ENCODE data around the gene TSPO2. TPM values are rescaled to one million over a fixed set of nuclear protein-coding genes. Genes with fewer than 3 reads are reported as not detected.

The TSPO2 gene
- total and polyA plus RNA-seq, 2 of the 13 experiments (the other 11 are each of a cell fraction or from before 2014, with no cell fraction given), result 0.55 TPM; not detected in 1

DNA sequence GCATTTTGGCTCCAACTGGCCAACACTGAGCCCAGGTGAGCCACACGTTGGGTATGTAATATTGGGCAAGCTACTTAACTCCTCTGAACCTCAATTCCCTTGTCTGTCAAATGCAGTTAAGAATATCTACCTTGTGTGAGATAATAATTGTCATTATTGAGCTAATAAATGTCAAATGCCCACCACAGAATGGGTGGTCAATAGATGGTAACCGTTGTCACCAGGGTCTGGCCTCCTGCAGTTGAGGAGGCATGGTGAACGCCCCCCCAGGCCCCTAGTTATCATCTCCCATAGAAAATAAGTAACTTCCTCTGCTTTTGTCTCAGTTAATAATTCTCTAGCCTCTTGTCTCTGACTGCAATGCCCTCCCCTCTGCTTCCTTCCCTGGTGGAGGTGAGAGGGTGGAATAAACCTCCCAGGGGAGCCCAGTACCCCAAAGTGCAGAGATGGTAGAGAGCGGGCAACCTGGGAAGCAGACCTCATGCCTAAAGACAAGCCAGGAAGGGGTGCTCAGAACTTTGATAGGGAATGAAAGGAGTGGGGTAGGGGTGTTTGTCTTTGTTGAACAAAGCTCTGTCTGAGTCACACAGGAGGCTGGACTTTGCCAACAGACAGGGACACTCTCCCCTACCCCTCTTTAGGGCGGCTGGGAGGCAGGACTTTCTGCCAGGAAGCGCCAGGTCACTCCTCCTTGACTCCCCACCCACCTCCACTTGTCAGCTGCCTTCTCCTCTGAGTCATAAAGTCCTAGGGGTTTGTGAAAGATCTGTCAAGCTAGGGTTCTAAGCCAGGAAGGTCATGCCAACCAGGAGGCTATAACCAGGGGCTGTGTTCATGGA is 1.9 kb upstream of the TSPO2 start (continued):
- TF ChIP-seq GMEB2 (CRISPR knock-in tag; IDR thresholded peaks at IDR 0.05; ENCODE audit: low read depth), result no peak
- TF ChIP-seq CREB1 (IDR thresholded peaks at IDR 0.05), result peak; percentile 17; the same call in 1 of the 2 replicates
- TF ChIP-seq CREB1 (CRISPR knock-in tag; IDR thresholded peaks at IDR 0.05), result no peak
- peak; percentile 69; the same call in 1 of the 2 replicates for TF ChIP-seq ATF7-NPFF (CRISPR knock-in tag; IDR thresholded peaks at IDR 0.05; ENCODE audit: low read depth)
- no peak for TF ChIP-seq ZFY (CRISPR knock-in tag; IDR thresholded peaks at IDR 0.05)
- TF ChIP-seq NFE2L1 (CRISPR knock-in tag; IDR thresholded peaks at IDR 0.05; ENCODE audit: borderline replicate concordance), result no peak
- TF ChIP-seq CBX2 (IDR thresholded peaks at IDR 0.05; ENCODE audit: low read depth, low read length), result no peak
- no peak for TF ChIP-seq CBX2 (CRISPR knock-in tag; IDR thresholded peaks at IDR 0.05; ENCODE audit: low read depth)
- TF ChIP-seq ZC3H13 (CRISPR knock-in tag; IDR thresholded peaks at IDR 0.05), result no peak
- TF ChIP-seq, protein P1, sequence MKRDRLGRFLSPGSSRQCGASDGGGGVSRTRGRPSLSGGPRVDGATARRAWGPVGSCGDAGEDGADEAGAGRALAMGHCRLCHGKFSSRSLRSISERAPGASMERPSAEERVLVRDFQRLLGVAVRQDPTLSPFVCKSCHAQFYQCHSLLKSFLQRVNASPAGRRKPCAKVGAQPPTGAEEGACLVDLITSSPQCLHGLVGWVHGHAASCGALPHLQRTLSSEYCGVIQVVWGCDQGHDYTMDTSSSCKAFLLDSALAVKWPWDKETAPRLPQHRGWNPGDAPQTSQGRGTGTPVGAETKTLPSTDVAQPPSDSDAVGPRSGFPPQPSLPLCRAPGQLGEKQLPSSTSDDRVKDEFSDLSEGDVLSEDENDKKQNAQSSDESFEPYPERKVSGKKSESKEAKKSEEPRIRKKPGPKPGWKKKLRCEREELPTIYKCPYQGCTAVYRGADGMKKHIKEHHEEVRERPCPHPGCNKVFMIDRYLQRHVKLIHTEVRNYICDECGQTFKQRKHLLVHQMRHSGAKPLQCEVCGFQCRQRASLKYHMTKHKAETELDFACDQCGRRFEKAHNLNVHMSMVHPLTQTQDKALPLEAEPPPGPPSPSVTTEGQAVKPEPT (CRISPR knock-in tag; IDR thresholded peaks at IDR 0.05; ENCODE audit: low read depth), result no peak; the same call in 1 of the 2 replicates
- TF ChIP-seq NFYC (CRISPR knock-in tag; IDR thresholded peaks at IDR 0.05), result no peak
- TF ChIP-seq, protein P2, sequence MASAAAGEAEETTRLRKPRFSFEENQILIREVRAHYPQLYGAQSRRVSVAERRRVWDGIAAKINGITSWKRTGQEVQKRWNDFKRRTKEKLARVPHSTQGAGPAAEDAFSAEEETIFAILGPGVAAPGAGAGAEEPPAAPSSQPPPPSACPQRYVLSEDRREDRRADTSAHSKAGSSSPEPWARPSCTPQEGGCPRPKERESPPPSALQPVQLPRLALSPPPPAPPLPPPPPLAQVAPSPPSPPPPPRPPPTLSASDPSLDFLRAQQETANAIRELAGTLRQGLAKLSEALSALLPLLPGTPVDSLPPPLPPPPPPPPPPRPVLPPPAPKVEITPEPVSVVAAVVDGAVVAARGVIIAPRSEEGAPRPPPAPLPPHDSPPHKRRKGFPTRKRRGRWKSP (CRISPR knock-in tag; IDR thresholded peaks at IDR 0.05), result peak; percentile 62; the same call in 1 of the 2 replicates
- TF ChIP-seq ZNF33B (CRISPR knock-in tag; IDR thresholded peaks at IDR 0.05), result 0 out of 2 replicates have a peak, but pooled peaks have one; percentile 73
- peak; percentile 52; the same call in 1 of the 2 replicates for TF ChIP-seq GMEB1 (CRISPR knock-in tag; IDR thresholded peaks at IDR 0.05; ENCODE audit: borderline replicate concordance)
- no peak; the same call in 1 of the 2 replicates for TF ChIP-seq ZNF256 (CRISPR knock-in tag; conservative IDR thresholded peaks at IDR 0.05)
- TF ChIP-seq ZNF878 (CRISPR knock-in tag; IDR thresholded peaks at IDR 0.05), result peak; percentile 70; the same call in 1 of the 2 replicates
- TF ChIP-seq, protein P3, sequence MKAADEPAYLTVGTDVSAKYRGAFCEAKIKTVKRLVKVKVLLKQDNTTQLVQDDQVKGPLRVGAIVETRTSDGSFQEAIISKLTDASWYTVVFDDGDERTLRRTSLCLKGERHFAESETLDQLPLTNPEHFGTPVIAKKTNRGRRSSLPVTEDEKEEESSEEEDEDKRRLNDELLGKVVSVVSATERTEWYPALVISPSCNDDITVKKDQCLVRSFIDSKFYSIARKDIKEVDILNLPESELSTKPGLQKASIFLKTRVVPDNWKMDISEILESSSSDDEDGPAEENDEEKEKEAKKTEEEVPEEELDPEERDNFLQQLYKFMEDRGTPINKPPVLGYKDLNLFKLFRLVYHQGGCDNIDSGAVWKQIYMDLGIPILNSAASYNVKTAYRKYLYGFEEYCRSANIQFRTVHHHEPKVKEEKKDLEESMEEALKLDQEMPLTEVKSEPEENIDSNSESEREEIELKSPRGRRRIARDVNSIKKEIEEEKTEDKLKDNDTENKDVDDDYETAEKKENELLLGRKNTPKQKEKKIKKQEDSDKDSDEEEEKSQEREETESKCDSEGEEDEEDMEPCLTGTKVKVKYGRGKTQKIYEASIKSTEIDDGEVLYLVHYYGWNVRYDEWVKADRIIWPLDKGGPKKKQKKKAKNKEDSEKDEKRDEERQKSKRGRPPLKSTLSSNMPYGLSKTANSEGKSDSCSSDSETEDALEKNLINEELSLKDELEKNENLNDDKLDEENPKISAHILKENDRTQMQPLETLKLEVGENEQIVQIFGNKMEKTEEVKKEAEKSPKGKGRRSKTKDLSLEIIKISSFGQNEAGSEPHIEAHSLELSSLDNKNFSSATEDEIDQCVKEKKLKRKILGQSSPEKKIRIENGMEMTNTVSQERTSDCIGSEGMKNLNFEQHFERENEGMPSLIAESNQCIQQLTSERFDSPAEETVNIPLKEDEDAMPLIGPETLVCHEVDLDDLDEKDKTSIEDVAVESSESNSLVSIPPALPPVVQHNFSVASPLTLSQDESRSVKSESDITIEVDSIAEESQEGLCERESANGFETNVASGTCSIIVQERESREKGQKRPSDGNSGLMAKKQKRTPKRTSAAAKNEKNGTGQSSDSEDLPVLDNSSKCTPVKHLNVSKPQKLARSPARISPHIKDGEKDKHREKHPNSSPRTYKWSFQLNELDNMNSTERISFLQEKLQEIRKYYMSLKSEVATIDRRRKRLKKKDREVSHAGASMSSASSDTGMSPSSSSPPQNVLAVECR (CRISPR knock-in tag; IDR thresholded peaks at IDR 0.05; ENCODE audit: borderline replicate concordance), result peak; percentile 66; the same call in 1 of the 2 replicates
- TF ChIP-seq MEIS1 (CRISPR knock-in tag; IDR thresholded peaks at IDR 0.05; ENCODE audit: borderline replicate concordance), result peak; percentile 84; the same call in 1 of the 2 replicates

All from HepG2 (cell line).